GM18517 (cell line): ENCODE data around the gene LRP2.

Source experiments
- ATAC-seq: cut with Tn5 transposase; IDR thresholded peaks from one replicate; pipeline ENCODE4 v1.9.1; 2021; ENCODE audit warnings: mild to moderate bottlenecking, moderate library complexity; ENCODE audit not compliant: unreplicated experiment

Gene LRP2

GRCh38 chr2:169247211-169247610, 115.1 kb downstream of the LRP2 start:
- no peak for ATAC-seq

DNA sequence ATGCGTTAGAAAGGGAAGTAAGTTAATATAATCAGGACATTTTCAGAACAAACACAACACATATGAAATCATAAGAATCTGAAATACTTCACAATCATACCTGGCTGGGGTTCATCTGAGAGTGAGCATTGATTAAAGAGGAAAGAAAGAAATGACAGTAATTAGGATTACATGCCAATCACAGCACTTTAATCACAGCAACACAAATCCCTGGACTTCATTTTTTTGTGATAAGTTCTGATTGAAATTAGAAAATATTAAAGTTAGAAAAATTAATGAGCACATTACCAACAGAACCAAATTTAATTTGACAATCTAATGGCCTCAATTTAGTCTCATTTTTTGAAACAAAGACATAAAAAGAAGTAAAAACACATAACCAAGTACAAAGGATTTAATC, 121.9 kb downstream of the LRP2 start:
- ATAC-seq = no peak

- ATAC-seq = no peak
These were observed 124.4 kb downstream of the LRP2 start for GRCh38 chr2:169237939-169238338.

DNA sequence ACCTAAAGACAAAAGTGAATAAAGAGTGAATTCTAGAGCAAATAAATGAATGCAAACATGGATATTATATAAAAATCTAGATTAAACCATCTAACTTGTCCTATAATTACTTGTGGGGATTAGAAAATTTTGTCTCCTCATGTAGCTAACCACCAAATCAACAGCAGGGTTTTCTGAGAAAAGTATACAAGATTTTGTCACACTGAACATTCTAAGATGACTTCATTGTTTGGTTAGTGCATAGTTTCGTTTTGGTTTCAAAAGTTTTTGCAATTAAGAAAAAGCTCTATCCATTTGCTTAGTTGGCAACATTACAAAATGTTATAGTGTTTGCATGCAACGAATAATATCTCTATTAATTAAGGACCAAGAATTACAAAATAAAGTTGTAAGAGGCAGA, 125.0 kb downstream of the LRP2 start:
- no peak for ATAC-seq

GRCh38 chr2:169232551-169233154, 129.7 kb downstream of the LRP2 start:
- ATAC-seq = no peak

DNA sequence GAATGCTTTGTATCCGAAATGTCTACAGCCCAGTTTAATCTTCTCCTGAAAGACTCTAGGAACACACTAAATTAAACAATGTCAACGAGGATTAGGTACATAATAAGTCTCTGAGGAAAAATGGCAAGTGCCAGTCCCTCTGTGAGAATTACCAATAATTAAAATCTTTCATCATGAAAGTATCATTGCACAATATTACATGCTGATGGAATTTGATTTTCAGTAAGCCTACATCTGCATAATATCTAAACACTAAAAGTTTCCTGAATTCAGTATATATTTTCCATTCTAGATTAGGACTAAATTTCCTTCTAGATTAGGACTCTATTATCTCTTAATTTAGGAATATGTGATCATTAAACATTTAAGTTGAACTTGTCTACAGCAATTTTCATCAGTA, 132.1 kb downstream of the LRP2 start:
- ATAC-seq = no peak

DNA sequence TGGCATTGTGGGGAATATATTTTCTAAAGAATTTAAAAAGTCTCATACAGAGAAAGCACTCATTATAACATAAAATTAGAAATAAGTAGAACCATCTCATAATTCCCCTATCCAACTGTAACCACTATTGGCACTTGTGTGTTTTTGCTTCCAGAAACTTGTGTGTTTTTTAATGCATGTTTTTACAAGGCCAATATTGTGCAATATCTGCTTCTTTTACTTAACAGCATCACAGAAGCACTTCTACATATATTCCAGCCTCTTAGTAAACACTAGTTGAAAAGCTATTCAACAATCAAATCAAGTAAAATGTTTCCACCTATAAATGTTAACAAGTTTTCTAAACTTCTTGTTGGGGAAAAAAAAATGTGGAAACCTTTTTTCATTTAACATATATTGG, 132.7 kb downstream of the LRP2 start:
- no peak for ATAC-seq

- no peak for ATAC-seq
These were observed 136.4 kb downstream of the LRP2 start for GRCh38 chr2:169225906-169226305.

DNA sequence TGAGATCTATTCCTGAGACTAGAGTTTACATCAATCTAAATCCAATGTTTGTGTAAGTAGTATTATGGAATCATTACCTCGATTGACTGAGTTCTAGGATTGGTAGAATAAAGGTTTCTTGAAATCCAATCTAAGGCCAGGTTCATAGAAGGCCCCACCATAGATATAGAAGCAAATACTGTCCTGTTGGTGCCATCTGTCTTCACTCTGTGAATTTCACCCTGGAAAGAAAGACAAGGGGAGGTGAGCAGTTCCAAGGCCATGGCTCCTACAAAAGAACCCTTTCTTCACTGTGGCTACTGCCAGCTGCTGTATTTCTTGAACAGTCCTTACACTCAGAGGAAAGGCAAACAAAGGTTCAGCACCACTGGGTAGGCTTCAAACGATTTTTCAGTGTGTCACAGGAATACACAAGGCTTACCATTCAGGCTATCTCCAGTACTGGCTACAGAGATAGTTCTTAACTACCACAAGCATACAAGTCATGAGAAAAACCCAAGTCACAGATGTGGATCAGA, 137.0 kb downstream of the LRP2 start:
- ATAC-seq = no peak

DNA sequence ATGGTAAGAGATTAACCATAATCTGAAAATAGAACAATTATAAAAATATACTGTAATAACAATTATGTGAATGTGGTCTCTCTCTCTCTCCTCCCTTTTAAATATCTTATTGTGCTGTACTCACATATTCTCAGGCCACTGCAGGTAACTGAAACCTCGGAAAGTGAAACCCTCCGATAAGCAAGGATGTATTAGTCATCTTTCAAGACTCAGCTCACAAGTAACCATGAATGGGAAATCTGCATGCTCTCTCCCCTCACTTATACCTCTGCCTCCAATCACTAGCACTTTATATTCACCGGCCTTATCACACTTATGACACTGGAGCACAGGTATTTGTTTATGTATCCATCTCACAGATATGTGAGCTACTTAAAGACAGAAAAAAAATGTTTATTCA, 139.7 kb downstream of the LRP2 start:
- no peak for ATAC-seq

DNA sequence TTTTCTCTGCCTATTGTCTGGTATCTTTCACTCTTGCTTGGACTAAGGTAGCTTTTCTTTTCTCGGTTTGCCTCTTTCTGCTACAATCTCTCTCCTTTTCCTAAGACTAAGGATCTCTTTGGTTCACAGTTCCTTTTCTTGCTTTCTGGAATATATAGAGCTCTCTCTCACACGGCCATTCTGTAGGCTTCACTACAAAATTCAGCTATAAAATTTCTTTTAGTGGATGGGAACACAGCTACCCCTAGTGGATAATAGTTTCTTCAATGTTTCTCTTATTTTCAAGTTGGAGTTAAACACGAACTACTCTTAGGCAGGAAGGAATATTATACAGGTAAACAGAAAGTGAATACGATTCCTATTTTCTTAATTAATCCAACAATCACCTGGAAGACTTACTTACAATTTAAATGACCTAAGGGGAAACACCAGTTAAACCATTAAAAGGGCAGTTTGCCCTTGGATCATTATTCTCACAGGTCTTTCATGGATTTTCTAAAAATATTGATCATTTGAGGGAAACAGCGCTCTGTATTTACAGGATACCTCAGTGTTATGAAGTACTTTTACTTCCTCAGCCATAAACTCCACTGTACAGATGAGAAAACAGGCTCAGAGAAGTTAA, 140.5 kb downstream of the LRP2 start:
- ATAC-seq = no peak

DNA sequence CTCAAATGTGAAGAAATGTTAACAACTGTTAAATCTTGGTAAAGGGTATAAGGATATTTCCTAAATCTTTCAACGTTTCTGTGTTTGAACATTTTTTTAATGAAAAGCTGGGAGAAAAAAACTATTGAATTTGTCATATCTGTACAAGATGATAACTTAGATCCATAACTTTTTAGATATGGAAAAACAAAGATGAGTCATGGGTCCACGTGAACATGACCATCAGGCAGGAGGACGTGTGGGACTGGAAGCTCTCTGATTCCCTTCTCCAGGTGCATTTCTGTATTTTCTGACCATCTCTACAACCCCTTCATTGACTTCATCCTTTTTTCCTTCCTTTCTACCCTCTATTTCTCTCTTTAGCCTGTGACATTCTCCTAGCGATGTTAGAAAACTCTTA, 151.4 kb downstream of the LRP2 start:
- ATAC-seq = no peak

- no peak for ATAC-seq
These were observed 154.3 kb downstream of the LRP2 start for GRCh38 chr2:169208026-169208425.

DNA sequence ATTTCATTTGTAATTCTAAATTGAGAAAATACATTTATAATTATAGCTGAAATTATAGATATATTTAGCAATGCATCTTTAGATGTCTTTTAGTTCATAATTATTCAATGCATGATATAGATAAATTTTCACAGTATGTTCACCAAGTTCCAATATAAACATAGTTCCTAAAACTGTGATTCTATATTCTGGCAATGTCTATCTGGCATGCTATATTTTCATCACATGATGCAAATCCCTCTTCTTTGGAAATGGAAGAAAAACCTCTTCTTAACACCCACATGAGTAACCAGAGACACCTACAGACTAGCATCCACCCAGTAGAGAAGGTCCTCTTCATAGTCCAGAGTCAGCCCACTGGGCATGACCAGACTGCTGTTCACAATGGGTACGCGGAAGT, 157.2 kb downstream of the LRP2 start:
- no peak for ATAC-seq

- no peak for ATAC-seq
These were observed 158.4 kb downstream of the LRP2 start for GRCh38 chr2:169203952-169204351.

- ATAC-seq = no peak
These were observed 161.6 kb downstream of the LRP2 start for GRCh38 chr2:169200756-169201155.

GRCh38 chr2:169193618-169194017, 168.7 kb downstream of the LRP2 start:
- ATAC-seq = no peak

DNA sequence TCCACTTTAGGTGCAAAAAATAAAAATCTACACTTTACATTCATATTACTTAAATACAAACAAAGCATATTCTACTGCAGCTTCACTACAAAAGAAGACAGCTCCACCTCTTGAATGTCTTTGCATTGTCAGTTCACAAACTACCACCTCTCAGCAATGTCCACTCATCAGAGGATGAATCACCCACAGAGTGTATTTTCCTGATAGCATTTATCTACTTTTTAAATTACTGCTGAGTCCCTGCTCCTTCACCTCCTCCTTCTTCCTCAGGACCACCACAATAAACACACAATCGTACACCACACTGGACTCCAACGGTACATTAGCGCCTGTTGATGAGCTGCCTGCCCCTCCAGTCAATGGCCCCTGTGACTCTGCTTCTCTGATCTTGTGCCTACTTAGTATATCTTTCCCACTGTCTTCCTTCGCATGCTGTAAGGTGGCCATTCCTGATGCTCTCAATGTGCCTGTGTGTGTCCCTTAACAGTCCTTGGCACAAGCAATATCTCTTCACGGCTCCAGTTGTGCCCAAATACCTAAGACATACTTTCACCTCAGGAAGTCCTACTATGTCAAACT, 172.0 kb downstream of the LRP2 start:
- ATAC-seq = no peak

GRCh38 chr2:169189132-169189531, 173.2 kb downstream of the LRP2 start:
- ATAC-seq = no peak

DNA sequence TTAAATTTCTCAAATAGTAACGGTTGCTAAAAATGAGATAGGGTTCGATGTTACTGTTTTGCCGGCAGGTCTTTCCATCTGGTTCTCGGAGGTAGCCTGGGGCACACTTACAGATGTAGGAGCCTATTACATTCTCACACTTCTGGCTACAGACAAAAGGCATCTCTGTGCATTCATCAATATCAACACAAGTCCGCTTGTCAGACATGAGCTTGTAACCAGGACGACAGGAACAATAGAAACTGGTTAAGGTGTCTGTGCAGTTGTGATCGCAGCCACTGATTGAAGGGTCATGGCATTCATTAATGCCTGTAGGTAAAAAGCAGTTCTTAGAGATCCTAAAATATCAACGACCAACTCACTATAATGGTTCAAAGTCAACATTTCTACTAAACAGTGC, 176.6 kb downstream of the LRP2 start:
- ATAC-seq = no peak

GRCh38 chr2:169184074-169184473, 178.3 kb downstream of the LRP2 start:
- no peak for ATAC-seq

GRCh38 chr2:169182573-169182972, 179.8 kb downstream of the LRP2 start:
- no peak for ATAC-seq
